Kidney tubule cell (primary cell): ENCODE data around the gene EOGT.

ENCODE experiments used
- DNase-seq: peaks from one replicate; pipeline ENCODE4 v3.0.0-alpha.2; 2018; ENCODE audit warnings: low spot score

EOGT gene

DNA sequence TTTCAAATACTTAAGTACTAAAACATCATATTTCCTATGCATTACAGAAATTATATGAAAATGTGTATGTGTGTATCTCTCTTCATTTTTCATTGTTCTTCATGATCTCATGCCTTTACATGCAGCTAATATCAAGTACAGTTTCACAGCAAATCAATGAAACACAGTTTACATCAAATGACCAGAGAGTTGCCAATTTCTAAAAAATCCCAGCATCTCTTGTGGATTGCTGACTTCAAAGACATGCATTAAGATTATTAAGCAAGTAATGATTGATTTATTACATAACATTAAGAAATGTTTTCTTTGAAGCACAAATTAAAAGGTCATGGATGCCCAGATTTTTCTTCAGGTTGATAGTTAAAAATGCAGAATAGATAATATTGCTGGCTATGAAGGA is 50.1 kb downstream of the EOGT start:
- DNase-seq: no peak

DNA sequence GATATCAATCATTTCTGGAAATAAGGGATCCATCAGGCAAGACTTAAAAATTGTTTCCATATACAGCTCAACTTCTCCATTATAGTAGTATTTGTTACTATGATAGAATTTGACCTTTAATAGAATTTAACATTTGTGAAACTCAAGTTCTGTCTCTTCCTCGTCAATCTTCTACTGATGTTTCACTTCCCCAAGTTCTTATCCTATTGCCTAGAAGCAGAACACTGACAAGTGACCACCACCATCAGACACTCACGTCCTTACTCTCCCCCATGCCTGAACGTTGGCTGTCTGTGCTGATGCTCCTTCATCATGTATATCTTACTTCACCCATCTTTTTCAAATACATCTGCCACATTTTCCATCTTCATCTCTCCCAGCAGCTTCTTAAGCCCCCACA is 54.6 kb downstream of the EOGT start:
- DNase-seq: no peak

DNA sequence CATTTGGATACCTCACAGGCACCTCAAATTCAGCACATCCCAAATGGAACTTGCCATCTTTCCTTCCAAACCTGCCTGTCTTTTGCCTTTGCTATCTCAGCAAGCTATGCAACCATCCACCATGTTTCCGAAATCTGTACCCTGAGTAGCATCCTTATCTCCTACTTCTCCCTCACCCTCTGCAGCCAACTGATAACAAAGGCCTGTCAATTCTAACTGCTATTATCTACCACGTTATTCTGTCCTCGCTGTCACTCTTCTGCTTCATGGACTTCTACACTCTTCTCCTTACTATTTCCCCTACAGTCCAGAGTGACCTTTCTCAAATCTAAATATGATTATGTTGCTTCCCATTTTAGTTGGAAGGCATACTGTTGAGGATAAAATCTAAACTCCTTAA is 55.6 kb downstream of the EOGT start:
- no peak for DNase-seq

DNA sequence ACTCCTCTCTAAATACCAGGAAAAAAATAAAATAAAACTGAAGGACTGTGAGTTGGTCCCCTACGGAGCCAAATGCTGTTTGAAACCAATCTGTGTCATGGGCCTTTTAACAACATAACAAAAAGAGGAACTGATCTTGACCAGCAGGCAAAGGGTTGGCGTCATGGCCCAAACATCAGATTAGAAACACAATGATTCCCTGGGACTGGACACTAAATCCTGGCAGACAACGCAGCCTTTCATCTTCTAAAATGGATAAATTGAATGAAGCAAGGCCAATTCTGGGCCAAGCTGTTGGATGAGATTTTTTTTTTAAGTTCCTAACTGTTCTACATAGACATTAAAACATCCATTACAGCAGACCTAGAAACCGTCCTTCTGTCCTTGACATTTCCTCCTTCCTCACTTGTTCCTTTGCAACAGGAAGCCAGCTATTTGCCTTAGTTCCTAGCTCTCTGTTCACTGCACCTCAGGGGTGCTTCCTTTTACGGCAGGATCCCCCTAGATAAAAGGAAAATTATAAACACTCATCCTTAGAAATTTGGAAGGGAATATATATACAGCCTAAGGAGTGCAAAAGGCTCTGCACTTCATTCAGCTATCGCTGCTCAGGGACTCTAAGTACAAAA is 59.6 kb downstream of the EOGT start:
- no peak for DNase-seq

DNA sequence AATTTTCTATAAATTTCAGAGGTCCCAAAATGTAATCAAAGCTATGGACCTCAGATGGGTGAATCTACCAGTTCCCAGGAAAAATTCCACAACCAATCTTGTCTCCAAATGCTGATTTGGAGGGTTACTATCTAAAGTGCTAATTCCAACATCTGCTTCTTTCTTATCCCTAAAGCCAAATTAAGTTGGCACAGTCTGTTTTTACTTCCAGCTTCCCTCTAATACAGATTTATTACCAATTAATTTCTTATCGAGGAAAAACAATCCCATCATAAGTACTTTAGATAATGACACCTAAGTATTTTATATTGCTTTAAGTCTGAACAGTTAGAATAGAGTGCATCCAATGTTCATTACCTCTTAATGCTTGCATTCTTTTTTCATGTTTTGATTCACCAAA is 68.3 kb downstream of the EOGT start:
- no peak for DNase-seq

DNA sequence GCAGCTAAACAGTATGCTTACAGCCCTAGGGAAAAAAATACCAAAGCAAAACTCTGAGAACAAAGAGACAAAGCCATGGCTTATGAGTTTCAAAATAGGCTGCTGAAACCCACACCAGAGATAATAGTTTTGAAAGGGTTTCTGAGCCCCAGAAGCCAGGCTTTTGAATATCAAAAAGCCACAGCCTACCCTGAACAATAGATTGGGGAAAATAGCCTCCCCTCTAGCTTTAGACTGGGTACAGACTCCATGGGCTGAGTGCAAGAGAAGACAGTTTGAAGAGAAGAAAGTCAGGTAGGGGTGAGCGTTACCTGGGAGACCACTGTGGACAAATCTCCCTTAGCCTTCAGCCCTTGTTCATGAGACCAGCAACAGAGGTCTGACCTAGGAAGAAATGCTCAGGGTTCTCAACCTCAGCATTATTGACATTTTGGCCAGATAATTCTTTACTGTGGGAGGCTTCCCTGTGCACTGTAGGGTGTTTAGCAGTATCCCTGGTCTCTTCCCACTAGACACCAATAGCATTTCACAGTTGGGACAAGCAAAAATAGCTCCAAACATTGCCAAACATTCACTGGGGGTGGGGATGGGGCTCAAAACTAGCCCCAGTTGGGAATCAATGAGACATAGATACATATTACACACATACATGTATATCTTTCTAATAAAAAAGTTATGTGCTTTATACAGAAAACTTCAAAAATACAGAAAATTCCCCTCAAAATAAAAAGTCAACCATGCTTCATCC is 69.6 kb downstream of the EOGT start:
- no peak for DNase-seq

DNA sequence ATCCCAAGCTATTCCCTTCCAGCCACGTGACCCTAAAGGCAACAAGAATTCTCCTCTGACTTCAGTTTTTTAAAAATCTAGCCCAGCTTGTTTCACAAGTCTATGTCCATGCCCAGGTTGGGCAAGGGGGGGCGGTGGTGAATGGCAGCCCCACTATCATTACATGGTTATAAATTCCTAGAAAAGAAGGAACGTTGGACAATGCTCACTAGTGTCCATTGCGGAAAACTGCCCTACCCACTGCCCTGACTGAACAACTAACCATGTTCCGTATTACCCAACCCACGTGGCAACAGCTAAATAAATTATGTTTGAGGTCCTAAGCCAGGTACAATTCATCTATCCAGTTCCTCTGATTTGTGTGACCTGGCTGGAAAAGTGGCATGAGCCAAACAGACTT is 72.4 kb downstream of the EOGT start:
- DNase-seq: no peak

DNA sequence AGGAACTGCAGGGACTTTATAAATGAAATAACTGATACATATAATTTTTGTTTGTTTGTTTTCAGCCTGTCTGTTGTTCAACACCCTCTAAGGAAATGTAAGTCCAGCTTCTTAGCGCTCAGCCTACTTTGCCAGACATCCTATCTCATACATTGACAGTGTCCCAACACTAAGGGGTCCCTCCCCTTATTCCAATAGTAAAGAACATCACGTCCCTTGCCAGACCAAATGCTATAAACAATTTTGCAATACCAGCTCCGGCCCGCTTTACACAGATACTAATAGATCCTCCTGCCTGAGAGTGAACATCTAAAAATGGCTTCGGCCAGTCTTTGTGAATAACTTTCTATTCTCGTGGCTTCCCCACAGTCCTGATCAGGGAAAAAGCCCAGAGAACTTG is 76.6 kb downstream of the EOGT start:
- DNase-seq: no peak

DNA sequence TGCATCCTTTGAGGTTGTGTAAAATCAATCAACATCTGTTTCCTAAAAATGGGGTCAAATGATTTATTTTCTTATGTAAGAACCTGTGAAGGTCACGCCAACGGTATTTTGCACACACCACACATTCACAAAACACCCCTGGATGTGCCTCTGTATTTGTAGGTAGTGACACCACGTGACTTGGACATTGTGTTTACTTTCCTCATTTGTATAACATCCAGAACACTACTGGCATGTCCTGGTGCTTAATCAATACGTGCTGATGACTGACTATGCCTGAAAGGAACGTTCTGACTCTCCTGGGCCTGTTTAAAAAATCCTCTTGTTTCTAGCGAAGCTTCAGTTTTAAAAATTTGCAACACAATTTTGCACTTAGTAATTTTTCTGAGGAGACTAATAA is 77.7 kb downstream of the EOGT start:
- no peak for DNase-seq

DNA sequence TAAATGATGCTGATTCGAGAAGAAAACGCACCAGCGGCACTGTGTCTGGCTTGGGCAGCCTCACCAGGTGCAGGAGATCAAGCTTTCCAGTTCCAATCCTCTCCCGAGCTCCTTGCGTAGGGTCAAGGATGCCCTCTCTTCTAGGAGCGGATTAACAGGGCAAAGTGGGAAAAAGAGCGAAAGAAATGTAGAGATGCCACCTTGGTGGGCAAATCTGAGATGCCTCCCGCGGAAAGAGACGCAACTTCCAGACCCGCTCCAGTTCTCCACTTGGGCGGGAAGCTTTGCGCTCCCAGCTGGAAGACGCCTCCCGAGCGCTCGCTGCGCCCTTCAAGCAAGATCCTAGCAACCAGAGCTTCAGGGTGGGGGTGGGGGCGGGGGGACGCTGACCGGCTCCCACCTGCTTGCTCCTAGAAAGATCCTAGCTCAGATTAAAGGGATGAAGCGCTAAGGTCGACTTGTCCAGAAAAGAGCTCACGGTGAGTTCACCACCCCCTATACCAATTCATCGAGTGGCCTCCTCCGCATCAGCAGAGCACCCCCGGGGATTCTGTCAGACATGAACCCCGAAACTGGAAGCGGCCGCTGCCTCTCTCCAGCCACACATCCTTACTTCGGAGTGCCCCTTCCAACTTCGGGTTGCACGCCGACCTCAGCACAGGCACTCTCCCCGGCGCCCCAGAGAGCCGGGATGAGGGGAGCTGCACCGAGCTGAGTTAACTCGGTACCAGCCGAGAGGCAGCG is 81.9 kb downstream of the EOGT start:
- DNase-seq: no peak
